Activated CD8-positive, alpha-beta T cell treated with anti-CD3 and anti-CD28 coated beads for 36 hours (primary cell): Measurements from ENCODE around the gene MAP2K4. TPM values are rescaled to one million over a fixed set of nuclear protein-coding genes. Genes with fewer than 3 reads are reported as not detected.
"Not testable (repeated sequence)": the region's sequence is repeated elsewhere in the genome, so short reads cannot be mapped to it uniquely, and the experiment has no call there.

Source experiments
- ATAC-seq: fragments of 200-7000 bp; cut with Tn5 transposase; one replicate; pipeline ENCODE4 v1.10.0; 2021; ENCODE audit warnings: mild to moderate bottlenecking, moderate library complexity
- CTCF ChIA-PET: fragments of 350-600 bp; sonication (Branson Sonifier 250); formaldehyde crosslinking; loops from one replicate; lab custom pipeline; 2021; ENCODE audit warnings: antibody characterized with exemption; lab: Charles Lee
- POLR2A ChIA-PET: fragments of 350-600 bp; sonication (Branson Sonifier 250); formaldehyde crosslinking; loops from one replicate; lab custom pipeline; 2021; ENCODE audit warnings: antibody characterized with exemption; lab: Charles Lee
- DNase-seq: peaks from one replicate; pipeline ENCODE4 v3.0.0-alpha.2; 2020
- H3K27ac Mint-ChIP-seq: one replicate; pipeline ENCODE4 v1.8.0; 2021; ENCODE audit warnings: mild to moderate bottlenecking, mixed read lengths
- H3K27me3 Mint-ChIP-seq: one replicate; pipeline ENCODE4 v1.8.0; 2021; ENCODE audit warnings: mixed read lengths
- H3K36me3 Mint-ChIP-seq: one replicate; pipeline ENCODE4 v1.8.0; 2021; ENCODE audit warnings: low read depth, mixed read lengths
- H3K4me1 Mint-ChIP-seq: one replicate; pipeline ENCODE4 v1.8.0; 2021; ENCODE audit warnings: low read depth, mixed read lengths
- H3K4me3 Mint-ChIP-seq: one replicate; pipeline ENCODE4 v1.8.0; 2021; ENCODE audit warnings: mild to moderate bottlenecking, moderate library complexity, mixed read lengths
- H3K9me3 Mint-ChIP-seq: one replicate; pipeline ENCODE4 v1.8.0; 2021; ENCODE audit warnings: mixed read lengths
- CTCF ChIP-seq: fragments of 200-600 bp; IDR thresholded peaks from one replicate; pipeline ENCODE4 v1.8.0; 2022; ENCODE audit warnings: antibody characterized with exemption, mild to moderate bottlenecking
- intact Hi-C: fragments of 100-400 bp; cut with micrococcal nuclease; formaldehyde crosslinking; loops from one replicate; pipeline ENCODE4 v1.10.0; 2022
- total RNA-seq, 2 experiments: library from RNA; stranded (reverse); gene quantifications; one replicate each; pipeline ENCODE4 v1.2.3, GENCODE V29; 2021

The MAP2K4 gene
- 10 to 100 TPM; 45.6 to 49.0 TPM for total RNA-seq

DNA sequence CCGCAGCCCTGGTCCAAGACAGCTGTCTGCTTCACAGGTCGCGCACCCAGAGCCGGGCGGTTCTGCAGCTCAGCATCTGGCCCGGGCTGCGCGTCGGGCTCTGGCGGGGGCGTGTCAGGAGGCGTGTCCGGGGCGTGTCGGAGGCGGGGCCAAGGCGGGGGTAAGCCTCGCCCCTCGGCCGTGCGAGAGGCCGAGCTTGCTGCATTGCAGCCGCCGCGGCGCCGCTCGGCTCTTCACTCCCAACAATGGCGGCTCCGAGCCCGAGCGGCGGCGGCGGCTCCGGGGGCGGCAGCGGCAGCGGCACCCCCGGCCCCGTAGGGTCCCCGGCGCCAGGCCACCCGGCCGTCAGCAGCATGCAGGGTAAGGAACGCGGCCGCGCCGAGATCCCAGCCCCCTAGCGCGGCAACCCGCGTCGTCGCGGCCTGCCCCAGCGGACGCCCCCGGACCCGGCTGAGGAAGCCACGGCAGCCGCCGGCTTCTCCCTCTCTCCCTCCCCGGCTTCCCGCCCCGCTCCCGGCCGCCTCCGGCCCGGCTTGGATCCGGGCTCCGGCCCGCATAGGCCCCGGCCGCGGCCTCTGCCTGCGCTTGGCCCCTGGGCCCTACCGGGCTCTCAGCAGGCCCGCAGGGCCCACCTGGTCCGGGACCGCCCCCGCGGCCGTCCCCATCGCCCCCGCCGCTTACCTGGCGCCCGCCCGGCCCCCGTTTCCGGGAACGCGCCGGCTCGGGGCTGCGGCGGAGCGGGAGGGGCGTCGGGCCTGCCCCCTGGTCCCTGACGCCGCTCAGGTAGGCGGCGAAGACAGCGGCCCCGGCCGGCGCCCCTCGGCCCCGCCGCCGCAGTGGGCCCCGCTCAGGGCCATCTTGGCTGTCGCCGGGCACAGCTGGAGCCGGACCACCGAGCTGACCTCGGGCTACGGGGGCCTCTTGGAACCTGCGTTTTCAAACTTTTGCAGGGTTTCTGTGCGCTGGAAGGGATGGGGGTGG, at the start of gene MAP2K4:
TSS of gene MAP2K4 (plus strand) at position 236 of the 981 bp plus-strand sequence. CDS start at position 246, 10 bp downstream.
- Mint-ChIP-seq H3K9me3 (no peaks in the 10 kb centered on the region), H3K4me3 (peak within 1 kb of the TSS; percentile 80), H3K27ac (peak within 1 kb of the TSS; percentile 77), H3K4me1 (peaks cover 42% of the 10 kb centered on the region), H3K36me3 (peaks cover 6% of the 10 kb centered on the region), H3K27me3 (no peaks in the 10 kb centered on the region)
- ATAC-seq (peak; percentile 96), DNase-seq (peak; percentile 90)
- CTCF ChIA-PET: interaction anchor here (0.7 to 2.0 kb wide), 4 partner anchors 14 to 34 kb away, joined by 3 to 8 read pairs (median 4); partner anchors contain the start of gene ZNF18
- intact Hi-C loops: no loop called here
- POLR2A ChIA-PET: interaction anchor here (0.6 to 2.3 kb wide), 11 partner anchors 9 to 1290 kb away, joined by 3 to 14 read pairs (median 5); partner anchors contain the start of gene ZNF18
- TF ChIP-seq CTCF: no peak

GRCh38 chr17:11972741-11973140, 47.9 kb upstream of the MAP2K4 start:
- H3K27ac Mint-ChIP-seq, intact Hi-C loops, ATAC-seq, DNase-seq, H3K4me3 Mint-ChIP-seq, POLR2A ChIA-PET, H3K27me3 Mint-ChIP-seq, CTCF ChIA-PET, H3K4me1 Mint-ChIP-seq: not testable (repeated sequence)
- Mint-ChIP-seq H3K9me3 (peaks cover 16% of the 10 kb centered on the region), H3K36me3 (peaks cover 55% of the 10 kb centered on the region)

GRCh38 chr17:11979795-11980194, 40.9 kb upstream of the MAP2K4 start:
- Mint-ChIP-seq H3K4me1 (no peaks in the 10 kb centered on the region), H3K9me3 (no peaks in the 10 kb centered on the region), H3K4me3 (no peak overlapping the region), H3K36me3 (peaks cover 58% of the 10 kb centered on the region), H3K27ac (no peak overlapping the region), H3K27me3 (no peaks in the 10 kb centered on the region)
- no peak for ATAC-seq
- CTCF ChIA-PET: no interaction called here
- POLR2A ChIA-PET: no interaction called here
- no peak for TF ChIP-seq CTCF
- DNase-seq: no peak
- intact Hi-C loops: no loop called here

DNA sequence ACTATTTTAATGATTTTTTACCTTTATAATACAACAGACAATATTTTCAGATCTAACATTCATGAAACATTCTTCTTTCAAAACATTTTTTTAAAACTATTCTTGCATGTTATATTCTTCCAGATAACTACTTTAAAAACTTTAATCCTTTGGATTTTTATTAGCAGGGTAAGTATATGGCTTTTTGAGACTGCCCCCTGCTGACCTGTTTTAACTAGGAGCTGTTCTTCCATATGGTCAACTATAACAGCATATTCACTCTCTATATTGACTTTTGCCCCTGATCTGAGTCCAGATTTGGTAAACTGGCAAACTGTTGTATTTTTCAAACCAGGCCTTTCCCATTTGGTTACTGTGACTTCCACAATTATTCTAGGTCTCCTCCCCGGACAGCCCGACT, 39.9 kb upstream of the MAP2K4 start:
- POLR2A ChIA-PET: no interaction called here

GRCh38 chr17:11981862-11982261, 38.8 kb upstream of the MAP2K4 start:
- Mint-ChIP-seq H3K36me3 (peaks cover 50% of the 10 kb centered on the region), H3K27ac (no peak overlapping the region), H3K4me3 (no peak overlapping the region), H3K27me3 (no peaks in the 10 kb centered on the region), H3K9me3 (no peaks in the 10 kb centered on the region), H3K4me1 (no peaks in the 10 kb centered on the region)
- POLR2A ChIA-PET: no interaction called here
- TF ChIP-seq CTCF: no peak
- DNase-seq: no peak
- intact Hi-C loops: no loop called here
- CTCF ChIA-PET: no interaction called here
- ATAC-seq: no peak

More for the DNA sequence above, 39.9 kb upstream of the MAP2K4 start:
- Mint-ChIP-seq H3K4me1 (no peaks in the 10 kb centered on the region), H3K27ac (no peak overlapping the region), H3K4me3 (no peak overlapping the region), H3K36me3 (peaks cover 53% of the 10 kb centered on the region), H3K9me3 (no peaks in the 10 kb centered on the region), H3K27me3 (no peaks in the 10 kb centered on the region)
- intact Hi-C loops: no loop called here
- no peak for DNase-seq
- TF ChIP-seq CTCF: no peak
- ATAC-seq: no peak
- CTCF ChIA-PET: no interaction called here
